ACC112 (cell line): Measurements from ENCODE around the gene CENPB.

Experiments used
- H2AFZ ChIP-seq: fragments of 200-600 bp; sonication (generic); one replicate; pipeline ENCODE4 v1.6.0; 2017; ENCODE audit warnings: antibody characterized with exemption, low read length; ENCODE audit not compliant: unreplicated experiment
- H3K27ac ChIP-seq: fragments of 200-600 bp; sonication (generic); 2 replicates; pipeline ENCODE4 v1.5.1; 2014; ENCODE audit warnings: low read depth, mild to moderate bottlenecking, antibody characterized with exemption, low read length, moderate library complexity
- H3K27me3 ChIP-seq: fragments of 200-600 bp; sonication (generic); 2 replicates; pipeline ENCODE4 v1.6.1; 2014; ENCODE audit warnings: mild to moderate bottlenecking, antibody characterized with exemption, low read length, moderate library complexity, mixed read lengths; ENCODE audit not compliant: insufficient read depth
- H3K36me3 ChIP-seq: fragments of 200-600 bp; sonication (generic); 2 replicates; pipeline ENCODE4 v1.6.1; 2016; ENCODE audit warnings: mild to moderate bottlenecking, antibody characterized with exemption, low read length, moderate library complexity, mixed read lengths; ENCODE audit not compliant: insufficient read depth
- H3K4me1 ChIP-seq: fragments of 200-600 bp; sonication (generic); one replicate; pipeline ENCODE4 v1.6.1; 2016; ENCODE audit warnings: low read length, mixed read lengths; ENCODE audit not compliant: insufficient read depth, unreplicated experiment, control insufficient read depth
- H3K4me3 ChIP-seq: fragments of 200-600 bp; sonication (generic); 2 replicates; pipeline ENCODE4 v1.5.1; 2014; ENCODE audit warnings: mild to moderate bottlenecking, low read depth, low read length
- H3K79me2 ChIP-seq: fragments of 200-600 bp; sonication (generic); one replicate; pipeline ENCODE4 v1.6.0; 2016; ENCODE audit warnings: low read length; ENCODE audit not compliant: control insufficient read depth, unreplicated experiment, insufficient read depth

The CENPB gene

DNA sequence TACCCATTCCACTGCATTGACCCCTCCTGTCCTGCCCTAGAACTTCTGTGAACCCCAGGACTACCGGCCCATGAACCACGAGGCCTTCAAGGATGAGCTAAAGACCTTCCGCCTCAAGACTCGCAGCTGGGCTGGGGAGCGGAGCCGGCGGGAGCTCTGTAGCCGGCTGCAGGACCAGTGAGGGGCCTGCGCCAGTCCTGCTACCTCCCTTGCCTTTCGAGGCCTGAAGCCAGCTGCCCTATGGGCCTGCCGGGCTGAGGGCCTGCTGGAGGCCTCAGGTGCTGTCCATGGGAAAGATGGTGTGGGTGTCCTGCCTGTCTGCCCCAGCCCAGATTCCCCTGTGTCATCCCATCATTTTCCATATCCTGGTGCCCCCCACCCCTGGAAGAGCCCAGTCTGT is 18.2 kb upstream of the CENPB start:
- peaks cover 41% of the 10 kb centered on the region for H3K36me3 ChIP-seq
- H3K4me1 ChIP-seq = peaks cover 47% of the 10 kb centered on the region
- H3K27ac ChIP-seq = peak overlapping the region; percentile 97
- peaks cover 20% of the 10 kb centered on the region for H3K79me2 ChIP-seq
- no peaks in the 10 kb centered on the region for H3K27me3 ChIP-seq
- H2AFZ ChIP-seq = no peak overlapping the region
- H3K4me3 ChIP-seq = no peak overlapping the region

DNA sequence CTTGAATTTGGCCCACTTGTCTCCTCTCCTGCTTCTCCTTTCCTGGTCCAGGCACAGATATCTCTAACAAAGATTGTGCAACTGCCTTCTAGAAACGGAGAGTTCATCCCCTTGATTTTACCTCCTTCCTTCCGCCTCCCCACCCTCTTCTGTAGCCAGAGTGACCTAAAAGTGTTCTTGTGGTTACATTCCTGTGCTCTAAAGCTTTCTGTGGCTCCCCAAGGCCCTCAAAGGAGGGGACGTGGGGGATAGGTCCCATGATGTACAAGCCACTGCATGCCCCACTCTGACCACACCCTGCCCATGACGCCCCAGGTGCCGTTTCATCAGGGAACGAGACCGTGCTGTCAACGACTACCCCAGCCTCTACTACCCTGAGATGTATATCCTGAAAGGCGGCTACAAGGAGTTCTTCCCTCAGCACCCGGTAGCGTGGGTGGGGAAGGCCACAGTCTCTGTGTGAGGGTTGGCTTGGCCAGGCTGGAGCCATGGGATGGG is 17.8 kb upstream of the CENPB start:
- Histone ChIP-seq H3K27ac (peak overlapping the region; percentile 97), H3K27me3 (no peaks in the 10 kb centered on the region), H3K4me1 (peaks cover 50% of the 10 kb centered on the region), H3K36me3 (peaks cover 41% of the 10 kb centered on the region), H3K4me3 (no peak overlapping the region), H2AFZ (no peak overlapping the region), H3K79me2 (peaks cover 25% of the 10 kb centered on the region)

DNA sequence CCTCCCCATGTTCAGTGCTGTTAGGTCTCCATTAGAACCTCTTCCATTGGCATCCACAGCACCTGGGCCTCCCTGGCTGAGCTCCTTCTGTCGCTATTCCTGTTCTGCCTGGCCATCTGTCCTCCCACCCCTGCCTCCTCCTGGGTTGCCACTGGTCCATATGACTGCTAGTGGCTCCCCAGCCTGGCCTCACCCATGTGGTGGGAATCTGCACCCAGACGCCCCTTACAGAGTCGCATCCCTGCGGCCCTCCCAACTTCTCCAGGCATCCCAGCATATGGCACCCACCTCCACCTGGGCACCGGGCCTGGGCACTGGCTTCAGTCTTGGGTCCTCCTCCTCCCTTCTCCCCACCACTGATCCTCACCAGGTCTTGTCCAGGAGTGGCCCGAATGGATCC is 17.3 kb upstream of the CENPB start:
- peaks cover 46% of the 10 kb centered on the region for H3K36me3 ChIP-seq

GRCh38 chr20:3803289-3803688 is 16.7 kb upstream of the CENPB start:
- Histone ChIP-seq H3K27me3 (no peaks in the 10 kb centered on the region), H3K4me1 (peaks cover 57% of the 10 kb centered on the region), H3K4me3 (no peak overlapping the region), H2AFZ (no peak overlapping the region), H3K27ac (no peak overlapping the region), H3K79me2 (peaks cover 35% of the 10 kb centered on the region), H3K36me3 (peaks cover 51% of the 10 kb centered on the region)

More for the DNA sequence above, 17.3 kb upstream of the CENPB start:
- Histone ChIP-seq H2AFZ (no peak overlapping the region), H3K27ac (peak overlapping the region; percentile 97), H3K79me2 (peaks cover 29% of the 10 kb centered on the region), H3K4me3 (no peak overlapping the region), H3K27me3 (no peaks in the 10 kb centered on the region), H3K4me1 (peaks cover 55% of the 10 kb centered on the region)

GRCh38 chr20:3802524-3803239 is 16.1 kb upstream of the CENPB start:
- peaks cover 41% of the 10 kb centered on the region for H3K79me2 ChIP-seq
- H3K4me3 ChIP-seq = no peak overlapping the region
- H3K4me1 ChIP-seq = peaks cover 54% of the 10 kb centered on the region
- peaks cover 54% of the 10 kb centered on the region for H3K36me3 ChIP-seq
- H3K27me3 ChIP-seq = no peaks in the 10 kb centered on the region
- 0 out of 2 replicates have a peak overlapping the region, but pooled peaks have one; percentile 4 for H3K27ac ChIP-seq
- H2AFZ ChIP-seq = no peak overlapping the region

GRCh38 chr20:3801846-3802245 is 15.3 kb upstream of the CENPB start:
- Histone ChIP-seq H3K79me2 (peaks cover 49% of the 10 kb centered on the region), H2AFZ (no peak overlapping the region), H3K27me3 (no peaks in the 10 kb centered on the region), H3K36me3 (peaks cover 58% of the 10 kb centered on the region), H3K4me1 (peaks cover 51% of the 10 kb centered on the region), H3K27ac (no peak overlapping the region), H3K4me3 (no peak overlapping the region)

GRCh38 chr20:3801299-3801698 is 14.8 kb upstream of the CENPB start:
- Histone ChIP-seq H2AFZ (no peak overlapping the region), H3K79me2 (peaks cover 55% of the 10 kb centered on the region), H3K27me3 (no peaks in the 10 kb centered on the region), H3K36me3 (peaks cover 58% of the 10 kb centered on the region), H3K4me1 (peaks cover 47% of the 10 kb centered on the region), H3K27ac (no peak overlapping the region), H3K4me3 (no peak overlapping the region)

- Histone ChIP-seq H3K27ac (no peak overlapping the region), H3K79me2 (peaks cover 55% of the 10 kb centered on the region), H3K36me3 (peaks cover 58% of the 10 kb centered on the region), H3K4me1 (peaks cover 42% of the 10 kb centered on the region), H2AFZ (no peak overlapping the region), H3K4me3 (no peak overlapping the region), H3K27me3 (no peaks in the 10 kb centered on the region)
Measured at GRCh38 chr20:3800878-3801260, 14.3 kb upstream of the CENPB start.

DNA sequence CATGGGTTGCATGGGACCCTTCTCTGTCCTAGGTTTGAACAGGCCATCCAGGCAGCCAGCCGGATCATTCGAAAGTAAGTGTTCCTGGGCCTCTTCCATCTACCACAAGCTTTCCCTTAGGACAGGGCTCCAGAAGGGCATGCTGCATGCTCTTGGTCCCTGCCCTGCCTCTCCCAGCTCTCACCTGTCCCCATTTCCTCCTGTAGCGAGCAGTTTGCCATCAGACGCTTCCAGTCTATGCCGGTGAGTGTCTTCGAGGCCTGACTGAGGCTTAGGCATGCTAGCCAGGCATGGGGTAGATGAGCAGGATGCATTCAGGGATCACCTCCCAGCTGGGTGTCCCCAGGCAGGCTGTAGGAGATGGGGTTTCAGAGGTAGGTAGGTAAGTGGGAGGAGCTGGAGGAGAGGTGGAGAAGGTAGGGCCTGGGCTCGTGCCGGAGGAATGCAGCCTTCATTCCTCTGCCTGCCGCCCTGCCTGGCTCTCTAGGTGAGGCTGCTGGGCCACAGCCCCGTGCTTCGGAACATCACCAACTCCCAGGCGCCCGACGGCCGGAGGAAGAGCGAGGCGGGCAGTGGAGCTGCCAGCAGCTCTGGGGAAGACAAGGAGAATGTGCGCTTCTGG is 13.8 kb upstream of the CENPB start:
- Histone ChIP-seq H3K4me1 (peaks cover 37% of the 10 kb centered on the region), H3K79me2 (peaks cover 55% of the 10 kb centered on the region), H3K4me3 (no peak overlapping the region), H3K27ac (no peak overlapping the region), H3K36me3 (peaks cover 54% of the 10 kb centered on the region), H2AFZ (no peak overlapping the region), H3K27me3 (no peaks in the 10 kb centered on the region)

DNA sequence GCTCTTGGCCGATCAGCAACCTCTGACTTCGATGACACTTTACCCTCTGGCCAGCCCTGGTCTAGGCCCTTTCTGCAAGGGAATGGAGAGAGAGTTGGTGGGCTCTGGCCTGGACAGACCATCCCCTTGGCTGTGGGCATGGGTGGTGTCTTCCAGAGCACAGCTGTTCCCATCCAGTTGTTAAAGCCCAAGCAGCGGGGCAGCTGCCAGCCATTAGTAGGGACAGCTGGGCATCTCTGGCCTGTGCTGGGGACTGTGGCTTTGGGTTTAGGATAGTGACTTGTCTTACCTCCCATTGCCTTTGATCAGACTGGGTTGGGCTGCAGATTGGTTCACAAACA is 12.3 kb upstream of the CENPB start:
- H2AFZ ChIP-seq = no peak overlapping the region
- H3K27ac ChIP-seq = no peak overlapping the region
- peak overlapping the region; percentile 85 for H3K4me3 ChIP-seq
- H3K36me3 ChIP-seq = peaks cover 47% of the 10 kb centered on the region
- no peaks in the 10 kb centered on the region for H3K27me3 ChIP-seq
- H3K79me2 ChIP-seq = peaks cover 55% of the 10 kb centered on the region
- H3K4me1 ChIP-seq = peaks cover 29% of the 10 kb centered on the region

DNA sequence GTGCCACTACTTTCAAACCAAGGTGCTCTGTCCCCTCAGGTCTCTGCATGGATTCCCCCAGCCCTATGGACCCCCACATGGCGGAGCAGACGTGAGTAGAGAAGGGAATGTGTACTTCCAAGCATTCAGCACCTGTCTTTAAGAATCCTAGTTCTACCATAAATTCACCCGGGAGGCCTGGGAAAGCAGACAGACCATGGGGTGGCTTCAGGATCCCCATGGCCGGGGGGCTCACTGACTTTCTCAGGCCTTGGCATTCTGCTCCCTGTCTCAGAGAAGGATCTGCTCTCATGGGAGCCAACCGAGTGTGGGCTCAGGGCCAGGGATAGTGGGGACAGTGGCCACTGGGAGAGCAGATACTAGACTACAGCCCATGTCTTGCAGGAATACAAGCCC is 11.8 kb upstream of the CENPB start:
- Histone ChIP-seq H3K27me3 (no peaks in the 10 kb centered on the region), H3K4me1 (peaks cover 26% of the 10 kb centered on the region), H3K79me2 (peaks cover 55% of the 10 kb centered on the region), H2AFZ (no peak overlapping the region), H3K36me3 (peaks cover 47% of the 10 kb centered on the region; the same call in 1 of the 2 replicates), H3K27ac (peak overlapping the region; percentile 60), H3K4me3 (peak overlapping the region; percentile 85)
